Liver (tissue), 9 donors: ENCODE measurements around the gene EVC. TPM values are rescaled to one million over a fixed set of nuclear protein-coding genes. Genes with fewer than 3 reads are reported as not detected.

ENCODE experiments used
- DNase-seq: peaks from one replicate; pipeline ENCODE4 v3.0.0-alpha.2; 2017; ENCODE audit warnings: low spot score
- H3K27ac ChIP-seq, 2 donors: one replicate each; pipeline ENCODE4 v1.7.0; 2013; ENCODE audit warnings: inconsistent platforms in 2 of 2, low read length in 2 of 2, control low read depth in 1 of 2, low read depth in 1 of 2, mild to moderate bottlenecking in 1 of 2
- H3K27me3 ChIP-seq, 4 donors: one replicate each; pipeline versions ENCODE4 v1.6.1 to v1.7.0; 2013; ENCODE audit warnings: low read length in 3 of 4, inconsistent platforms in 1 of 4, mild to moderate bottlenecking in 1 of 4, moderate library complexity in 1 of 4; ENCODE audit not compliant: control insufficient read depth in 4 of 4, insufficient read depth in 4 of 4
- H3K36me3 ChIP-seq, 4 donors: one replicate each; pipeline versions ENCODE4 v1.6.1 to v1.7.0; 2013; ENCODE audit warnings: low read length in 3 of 4, mild to moderate bottlenecking in 3 of 4, low read depth in 1 of 4, moderate library complexity in 1 of 4; ENCODE audit not compliant: control insufficient read depth in 4 of 4, insufficient read depth in 3 of 4
- H3K4me1 ChIP-seq, 4 donors: one replicate each; pipeline versions ENCODE4 v1.6.1 to v1.7.0; 2013; ENCODE audit warnings: low read length in 3 of 4, mild to moderate bottlenecking in 3 of 4, moderate library complexity in 1 of 4; ENCODE audit not compliant: control insufficient read depth in 4 of 4, insufficient read depth in 4 of 4
- H3K4me3 ChIP-seq, 3 donors: one replicate each; pipeline versions ENCODE4 v1.6.1 to v1.7.0; 2013; ENCODE audit warnings: low read length in 3 of 3, control low read depth in 1 of 3, low read depth in 1 of 3, mild to moderate bottlenecking in 1 of 3
- H3K9ac ChIP-seq, 2 donors: one replicate each; pipeline ENCODE4 v1.7.0; 2013; ENCODE audit warnings: low read length in 2 of 2, mild to moderate bottlenecking in 2 of 2, moderate library complexity in 2 of 2, control low read depth in 1 of 2, low read depth in 1 of 2
- H3K9me3 ChIP-seq, 4 donors: one replicate each; pipeline versions ENCODE4 v1.6.1 to v1.7.0; 2013; ENCODE audit warnings: low read length in 3 of 4; ENCODE audit not compliant: control insufficient read depth in 4 of 4
- EGR1 ChIP-seq, 2 donors: IDR thresholded peaks; 2 replicates each; pipeline ENCODE4 v1.6.1; 2016 to 2018; ENCODE audit warnings: antibody characterized with exemption in 2 of 2, low read depth in 2 of 2
- FOXA1 ChIP-seq: IDR thresholded peaks from 2 replicates; pipeline ENCODE4 v1.6.1; 2016; ENCODE audit warnings: antibody characterized with exemption
- FOXA2 ChIP-seq: IDR thresholded peaks from 2 replicates; pipeline ENCODE4 v1.6.1; 2016; ENCODE audit warnings: antibody characterized with exemption
- GABPA ChIP-seq, 2 donors: IDR thresholded peaks in 1 of 2; conservative IDR thresholded peaks in 1 of 2; 2 replicates each; pipeline ENCODE4 v1.6.1; 2016; ENCODE audit warnings: antibody characterized with exemption in 2 of 2, mild to moderate bottlenecking in 1 of 2, moderate library complexity in 1 of 2
- HNF4A ChIP-seq, 2 donors: conservative IDR thresholded peaks; 2 replicates each; pipeline ENCODE4 v1.6.1; 2016; ENCODE audit warnings: antibody characterized with exemption in 2 of 2, mild to moderate bottlenecking in 2 of 2
- HNF4G ChIP-seq: IDR thresholded peaks from 2 replicates; pipeline ENCODE4 v1.6.1; 2016; ENCODE audit warnings: antibody characterized with exemption
- NR2F2 ChIP-seq: IDR thresholded peaks from 2 replicates; pipeline ENCODE4 v1.6.1; 2016; ENCODE audit warnings: antibody characterized with exemption
- RXRA ChIP-seq, 2 donors: IDR thresholded peaks; 2 replicates each; pipeline ENCODE4 v1.6.1; 2017 to 2018; ENCODE audit warnings: antibody characterized with exemption in 2 of 2, mild to moderate bottlenecking in 1 of 2
- SP1 ChIP-seq: IDR thresholded peaks from 2 replicates; pipeline ENCODE4 v1.6.1; 2018; ENCODE audit warnings: antibody characterized with exemption, mild to moderate bottlenecking
- TAF1 ChIP-seq: conservative IDR thresholded peaks from 2 replicates; pipeline ENCODE4 v1.6.1; 2016; ENCODE audit warnings: antibody characterized with exemption, mild to moderate bottlenecking
- YY1 ChIP-seq: IDR thresholded peaks from 2 replicates; pipeline ENCODE4 v1.6.1; 2016; ENCODE audit warnings: antibody characterized with exemption, mild to moderate bottlenecking
- WGBS: extraction: QIAGEN DNeasy Blood & Tissue Kit; methylation state at CpG from one replicate; pipeline ENCODE4 v1.1.7; 2013; 5-methylcytosine and 5-hydroxymethylcytosine counted together
- polyA plus RNA-seq, 2 donors: library from polyadenylated mRNA; stranded (reverse) in 1 of 2; unstranded in 1 of 2; fragments of 200-250 nt in 1 of 2; fragments of >200 nt in 1 of 2; fragmentation: Nextera tagmentation in 1 of 2; extraction: Ambion mirVana in 1 of 2; gene quantifications; one replicate each; pipeline versions ENCODE4 v1.2.1 to v1.2.3, GENCODE V29; 2013 to 2015
- total RNA-seq, 2 donors: library from RNA; depleted of rRNA; stranded (reverse); fragments of >200 nt; gene quantifications; one replicate each; pipeline ENCODE4 v1.2.3, GENCODE V29; 2014
- TF ChIP-seq, protein P1 (sequence below): IDR thresholded peaks from 2 replicates; pipeline ENCODE4 v1.6.1; 2016; ENCODE audit warnings: antibody characterized with exemption
- TF ChIP-seq, protein P2 (sequence below): IDR thresholded peaks from 2 replicates; pipeline ENCODE4 v1.6.1; 2016; ENCODE audit warnings: antibody characterized with exemption
- TF ChIP-seq, protein P3 (sequence below): fragments of 150-350 bp; IDR thresholded peaks from 2 replicates; pipeline ENCODE4 v1.5.1; 2017; ENCODE audit warnings: improper control_type of control experiment, low read depth, low read length; ENCODE audit not compliant: missing input control
- TF ChIP-seq, protein P4 (sequence below): IDR thresholded peaks from 2 replicates; pipeline ENCODE4 v1.6.1; 2016; ENCODE audit warnings: antibody characterized with exemption
- TF ChIP-seq, protein P5 (sequence below): IDR thresholded peaks from 2 replicates; pipeline ENCODE4 v1.6.1; 2016; ENCODE audit warnings: antibody characterized with exemption, mild to moderate bottlenecking
- donor health status: healthy.
- donor health status: healthy.
- donor health status: healthy.
- donor health status: healthy.
- donor health status: healthy.

EVC gene
- total and polyA plus RNA-seq, 4 donors: 0.76 to 10.9 (median 3.2) TPM

DNA sequence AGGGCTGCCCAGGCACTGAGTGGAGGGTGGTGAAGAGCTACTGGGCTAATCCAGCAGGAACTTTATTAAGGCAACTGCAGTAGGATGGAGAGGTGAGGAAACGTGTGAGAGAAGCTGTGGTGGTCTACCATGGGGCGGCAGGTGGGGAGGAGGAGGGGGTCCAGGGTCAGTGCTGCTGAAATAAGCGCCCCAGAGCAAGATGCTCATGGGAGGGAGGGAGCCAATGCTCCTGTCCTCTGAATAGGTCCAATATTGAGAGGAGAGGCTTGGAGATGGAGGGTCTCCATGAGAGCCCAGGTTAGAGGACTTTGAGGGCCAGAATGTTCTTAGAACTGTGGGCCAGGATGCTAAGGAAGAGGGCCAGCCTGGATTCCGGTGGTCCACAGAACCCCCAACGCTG is 35.2 kb downstream of the EVC start (continued):
- no peak for TF ChIP-seq FOXA2

DNA sequence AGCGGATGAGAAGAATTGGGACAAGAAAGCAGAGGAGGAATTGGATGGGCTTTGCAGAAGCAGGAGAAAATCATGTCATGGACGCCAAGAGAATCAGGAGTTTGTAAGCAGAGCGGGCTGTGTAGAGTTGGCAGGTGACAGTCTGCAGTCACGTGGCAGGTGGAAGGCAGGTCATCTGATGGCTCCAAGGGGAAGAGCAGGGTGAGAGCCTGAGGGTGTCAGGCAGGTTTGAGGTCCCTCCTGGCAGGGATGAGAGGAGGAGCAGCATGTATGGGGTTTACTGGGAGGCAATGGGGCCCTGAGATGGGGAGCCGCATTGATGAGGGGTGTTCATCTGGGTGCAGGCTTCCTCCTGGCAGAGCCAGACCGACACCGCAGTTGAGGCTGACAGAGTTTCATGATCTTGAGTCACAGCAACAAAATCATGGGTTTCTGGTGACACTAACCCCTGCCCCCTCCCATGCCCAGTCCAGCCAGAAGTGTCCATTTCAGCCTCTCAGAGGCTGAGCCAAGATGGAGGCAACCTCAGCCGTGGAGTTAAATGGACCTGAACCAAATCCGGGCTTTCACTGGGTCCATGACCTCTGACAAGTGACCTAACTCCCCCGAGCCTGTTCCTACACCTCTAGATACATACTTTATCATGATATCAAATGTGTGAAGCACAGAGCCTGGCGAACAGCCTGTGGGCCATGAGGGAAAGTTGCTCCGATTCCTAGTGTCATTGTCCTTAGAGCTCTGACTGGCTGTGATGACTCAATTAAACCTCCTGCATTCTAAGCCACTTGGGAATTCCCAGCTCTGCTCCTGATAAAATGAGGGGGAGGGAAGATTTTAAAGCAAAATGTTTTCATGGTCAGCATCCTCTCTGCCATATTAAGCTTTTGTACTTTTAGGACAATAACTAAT is 36.1 kb downstream of the EVC start:
- WGBS: 72% methylated on average over 12 of the region's 12 CpGs
- Histone ChIP-seq H3K4me1 (no peaks in the 10 kb centered on the region), H3K27me3 (peaks cover 0 to 3% (median 0%) of the 10 kb centered on the region in 4 donors), H3K4me3 (no peak overlapping the region), H3K9ac (no peak overlapping the region), H3K36me3 (peaks cover 0 to 5% (median 2%) of the 10 kb centered on the region in 4 donors), H3K27ac (no peak overlapping the region), H3K9me3 (no peaks in the 10 kb centered on the region)
- DNase-seq: no peak
- TF ChIP-seq SP1: no peak
- TF ChIP-seq, protein P1, sequence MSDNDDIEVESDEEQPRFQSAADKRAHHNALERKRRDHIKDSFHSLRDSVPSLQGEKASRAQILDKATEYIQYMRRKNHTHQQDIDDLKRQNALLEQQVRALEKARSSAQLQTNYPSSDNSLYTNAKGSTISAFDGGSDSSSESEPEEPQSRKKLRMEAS: no peak
- TF ChIP-seq FOXA2: no peak
- TF ChIP-seq, protein P2, sequence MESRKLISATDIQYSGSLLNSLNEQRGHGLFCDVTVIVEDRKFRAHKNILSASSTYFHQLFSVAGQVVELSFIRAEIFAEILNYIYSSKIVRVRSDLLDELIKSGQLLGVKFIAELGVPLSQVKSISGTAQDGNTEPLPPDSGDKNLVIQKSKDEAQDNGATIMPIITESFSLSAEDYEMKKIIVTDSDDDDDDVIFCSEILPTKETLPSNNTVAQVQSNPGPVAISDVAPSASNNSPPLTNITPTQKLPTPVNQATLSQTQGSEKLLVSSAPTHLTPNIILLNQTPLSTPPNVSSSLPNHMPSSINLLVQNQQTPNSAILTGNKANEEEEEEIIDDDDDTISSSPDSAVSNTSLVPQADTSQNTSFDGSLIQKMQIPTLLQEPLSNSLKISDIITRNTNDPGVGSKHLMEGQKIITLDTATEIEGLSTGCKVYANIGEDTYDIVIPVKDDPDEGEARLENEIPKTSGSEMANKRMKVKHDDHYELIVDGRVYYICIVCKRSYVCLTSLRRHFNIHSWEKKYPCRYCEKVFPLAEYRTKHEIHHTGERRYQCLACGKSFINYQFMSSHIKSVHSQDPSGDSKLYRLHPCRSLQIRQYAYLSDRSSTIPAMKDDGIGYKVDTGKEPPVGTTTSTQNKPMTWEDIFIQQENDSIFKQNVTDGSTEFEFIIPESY: no peak
- no peak for TF ChIP-seq HNF4A (conservative IDR thresholded peaks at IDR 0.05)
- no peak for TF ChIP-seq FOXA1
- TF ChIP-seq YY1: no peak
- TF ChIP-seq EGR1 (IDR thresholded peaks at IDR 0.05; ENCODE audit: low read depth in 2 of 2): no peak
- TF ChIP-seq, protein P3, sequence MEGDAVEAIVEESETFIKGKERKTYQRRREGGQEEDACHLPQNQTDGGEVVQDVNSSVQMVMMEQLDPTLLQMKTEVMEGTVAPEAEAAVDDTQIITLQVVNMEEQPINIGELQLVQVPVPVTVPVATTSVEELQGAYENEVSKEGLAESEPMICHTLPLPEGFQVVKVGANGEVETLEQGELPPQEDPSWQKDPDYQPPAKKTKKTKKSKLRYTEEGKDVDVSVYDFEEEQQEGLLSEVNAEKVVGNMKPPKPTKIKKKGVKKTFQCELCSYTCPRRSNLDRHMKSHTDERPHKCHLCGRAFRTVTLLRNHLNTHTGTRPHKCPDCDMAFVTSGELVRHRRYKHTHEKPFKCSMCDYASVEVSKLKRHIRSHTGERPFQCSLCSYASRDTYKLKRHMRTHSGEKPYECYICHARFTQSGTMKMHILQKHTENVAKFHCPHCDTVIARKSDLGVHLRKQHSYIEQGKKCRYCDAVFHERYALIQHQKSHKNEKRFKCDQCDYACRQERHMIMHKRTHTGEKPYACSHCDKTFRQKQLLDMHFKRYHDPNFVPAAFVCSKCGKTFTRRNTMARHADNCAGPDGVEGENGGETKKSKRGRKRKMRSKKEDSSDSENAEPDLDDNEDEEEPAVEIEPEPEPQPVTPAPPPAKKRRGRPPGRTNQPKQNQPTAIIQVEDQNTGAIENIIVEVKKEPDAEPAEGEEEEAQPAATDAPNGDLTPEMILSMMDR: no peak
- TF ChIP-seq HNF4G: no peak
- no peak for TF ChIP-seq TAF1
- TF ChIP-seq RXRA (IDR thresholded peaks at IDR 0.05): no peak

DNA sequence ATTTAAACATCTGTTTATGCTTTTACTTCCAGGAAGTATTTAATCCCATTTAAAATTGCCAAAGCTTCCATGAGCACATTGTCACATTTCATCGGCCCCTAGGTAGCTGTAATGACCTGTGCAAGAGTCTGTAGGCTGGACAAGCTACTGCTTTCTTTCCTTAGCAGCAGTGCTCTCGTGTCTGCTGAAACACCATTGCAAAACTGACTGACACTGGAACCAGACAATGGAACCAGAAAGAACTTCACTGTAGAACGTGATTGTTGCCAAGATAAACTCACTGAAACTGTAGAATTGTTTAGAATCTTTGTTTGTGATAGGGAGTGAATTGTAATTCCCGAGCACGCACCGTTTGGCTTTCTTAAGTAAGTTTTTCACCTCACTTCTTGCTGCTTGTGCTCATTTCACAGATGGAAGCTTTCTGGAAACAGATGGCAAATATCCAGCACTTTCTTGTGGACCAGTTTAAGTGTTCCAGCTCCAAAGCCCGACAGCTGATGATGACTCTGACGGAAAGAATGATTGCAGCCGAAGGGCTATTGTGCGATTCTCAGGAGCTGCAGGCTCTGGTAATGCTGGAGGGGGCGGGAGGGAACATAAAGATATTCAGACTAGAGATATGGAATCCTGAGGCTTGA is 36.9 kb downstream of the EVC start:
- DNase-seq: no peak
- H3K27ac ChIP-seq: no peak overlapping the region
- 72% methylated on average over 11 of the region's 11 CpGs for WGBS
- no peaks in the 10 kb centered on the region for H3K4me1 ChIP-seq
- no peak overlapping the region for H3K4me3 ChIP-seq
- H3K27me3 ChIP-seq: peaks cover 0 to 3% (median 0%) of the 10 kb centered on the region in 4 donors
- no peaks in the 10 kb centered on the region for H3K9me3 ChIP-seq
- peaks cover 0 to 5% (median 2%) of the 10 kb centered on the region in 4 donors for H3K36me3 ChIP-seq
- no peak overlapping the region for H3K9ac ChIP-seq
- TF ChIP-seq, protein P4, sequence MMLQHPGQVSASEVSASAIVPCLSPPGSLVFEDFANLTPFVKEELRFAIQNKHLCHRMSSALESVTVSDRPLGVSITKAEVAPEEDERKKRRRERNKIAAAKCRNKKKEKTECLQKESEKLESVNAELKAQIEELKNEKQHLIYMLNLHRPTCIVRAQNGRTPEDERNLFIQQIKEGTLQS: no peak
- TF ChIP-seq, protein P5, sequence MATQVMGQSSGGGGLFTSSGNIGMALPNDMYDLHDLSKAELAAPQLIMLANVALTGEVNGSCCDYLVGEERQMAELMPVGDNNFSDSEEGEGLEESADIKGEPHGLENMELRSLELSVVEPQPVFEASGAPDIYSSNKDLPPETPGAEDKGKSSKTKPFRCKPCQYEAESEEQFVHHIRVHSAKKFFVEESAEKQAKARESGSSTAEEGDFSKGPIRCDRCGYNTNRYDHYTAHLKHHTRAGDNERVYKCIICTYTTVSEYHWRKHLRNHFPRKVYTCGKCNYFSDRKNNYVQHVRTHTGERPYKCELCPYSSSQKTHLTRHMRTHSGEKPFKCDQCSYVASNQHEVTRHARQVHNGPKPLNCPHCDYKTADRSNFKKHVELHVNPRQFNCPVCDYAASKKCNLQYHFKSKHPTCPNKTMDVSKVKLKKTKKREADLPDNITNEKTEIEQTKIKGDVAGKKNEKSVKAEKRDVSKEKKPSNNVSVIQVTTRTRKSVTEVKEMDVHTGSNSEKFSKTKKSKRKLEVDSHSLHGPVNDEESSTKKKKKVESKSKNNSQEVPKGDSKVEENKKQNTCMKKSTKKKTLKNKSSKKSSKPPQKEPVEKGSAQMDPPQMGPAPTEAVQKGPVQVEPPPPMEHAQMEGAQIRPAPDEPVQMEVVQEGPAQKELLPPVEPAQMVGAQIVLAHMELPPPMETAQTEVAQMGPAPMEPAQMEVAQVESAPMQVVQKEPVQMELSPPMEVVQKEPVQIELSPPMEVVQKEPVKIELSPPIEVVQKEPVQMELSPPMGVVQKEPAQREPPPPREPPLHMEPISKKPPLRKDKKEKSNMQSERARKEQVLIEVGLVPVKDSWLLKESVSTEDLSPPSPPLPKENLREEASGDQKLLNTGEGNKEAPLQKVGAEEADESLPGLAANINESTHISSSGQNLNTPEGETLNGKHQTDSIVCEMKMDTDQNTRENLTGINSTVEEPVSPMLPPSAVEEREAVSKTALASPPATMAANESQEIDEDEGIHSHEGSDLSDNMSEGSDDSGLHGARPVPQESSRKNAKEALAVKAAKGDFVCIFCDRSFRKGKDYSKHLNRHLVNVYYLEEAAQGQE: no peak
- TF ChIP-seq, protein P2: no peak
- no peak for TF ChIP-seq GABPA (IDR thresholded peaks at IDR 0.05 in 1 of 2, conservative IDR thresholded peaks at IDR 0.05 in 1 of 2)
- TF ChIP-seq SP1: no peak
- TF ChIP-seq, protein P1: no peak
- no peak for TF ChIP-seq NR2F2
- no peak for TF ChIP-seq RXRA (IDR thresholded peaks at IDR 0.05)
- no peak for TF ChIP-seq HNF4G
- TF ChIP-seq EGR1 (IDR thresholded peaks at IDR 0.05; ENCODE audit: low read depth in 2 of 2): no peak
- TF ChIP-seq TAF1: no peak
- TF ChIP-seq YY1: no peak
